HG03097 (cell line): Measurements from ENCODE around the gene TAF13.
"Not testable (repeated sequence)": the region's sequence is repeated elsewhere in the genome, so short reads cannot be mapped to it uniquely, and the experiment has no call there.

Source experiments
- ATAC-seq: cut with Tn5 transposase; IDR thresholded peaks from one replicate; pipeline ENCODE4 v1.9.1; 2021; ENCODE audit not compliant: unreplicated experiment, low FRiP score

Gene TAF13

GRCh38 chr1:109050228-109050995 is 25.4 kb downstream of the TAF13 start:
- no peak for ATAC-seq

- no peak for ATAC-seq
Measured at GRCh38 chr1:109048335-109048734, 27.5 kb downstream of the TAF13 start.

DNA sequence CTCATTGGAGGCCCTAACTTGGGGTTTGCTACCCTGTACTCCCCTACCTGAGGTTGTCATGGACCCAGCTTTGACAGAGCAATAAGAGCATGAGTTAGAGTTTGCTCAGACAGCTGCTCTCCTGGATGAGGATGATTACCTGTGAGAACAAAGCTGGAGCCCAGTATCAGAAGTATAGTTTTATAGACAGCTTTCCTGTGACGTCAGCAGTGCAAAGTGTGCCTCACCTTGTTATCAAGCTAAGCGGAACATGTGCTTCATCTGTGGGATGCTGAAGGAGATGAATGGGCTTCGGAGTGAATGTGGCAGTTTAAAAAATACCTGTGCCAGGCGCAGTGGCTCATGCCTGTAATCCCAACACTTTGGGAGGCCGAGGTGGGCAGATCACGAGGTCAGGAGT is 28.5 kb downstream of the TAF13 start:
- ATAC-seq = no peak

DNA sequence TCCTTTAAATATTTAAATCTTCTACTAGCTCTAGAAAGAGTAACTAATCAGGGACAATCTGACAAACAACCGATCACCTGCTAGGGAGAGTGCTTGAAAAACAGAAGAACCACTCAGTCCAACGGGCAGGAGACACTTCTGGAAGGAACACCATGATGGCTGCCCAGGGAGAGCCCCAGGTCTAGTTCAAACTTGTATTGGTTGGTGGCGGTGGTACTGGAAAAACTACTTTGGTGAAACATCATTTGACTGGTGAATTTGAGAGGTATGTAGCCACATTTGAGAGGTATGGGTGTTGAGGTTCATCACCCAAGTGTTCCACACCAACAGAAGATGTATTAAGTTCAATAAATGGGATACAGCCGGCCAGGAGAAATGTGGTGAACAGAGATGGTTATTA is 29.1 kb downstream of the TAF13 start:
- no peak for ATAC-seq

- no peak for ATAC-seq
Measured at GRCh38 chr1:109045595-109045994, 30.2 kb downstream of the TAF13 start.

- peak; percentile 91 for ATAC-seq
Measured at GRCh38 chr1:109041621-109042468, 34.0 kb downstream of the TAF13 start, which contains the start of gene WDR47. WDR47 (minus strand) TSS chr1:109042102; CDS start chr1:109023512, 18,590 bp downstream.

- ATAC-seq = peak; percentile 32
Measured at GRCh38 chr1:109040989-109041620, 34.7 kb downstream of the TAF13 start.

GRCh38 chr1:109040627-109040988 is 35.2 kb downstream of the TAF13 start:
- no peak for ATAC-seq

GRCh38 chr1:109034382-109034781 is 41.4 kb downstream of the TAF13 start:
- no peak for ATAC-seq

GRCh38 chr1:109029493-109029892 is 46.3 kb downstream of the TAF13 start:
- ATAC-seq = not testable (repeated sequence)

GRCh38 chr1:109027841-109028240 is 48.0 kb downstream of the TAF13 start:
- no peak for ATAC-seq

DNA sequence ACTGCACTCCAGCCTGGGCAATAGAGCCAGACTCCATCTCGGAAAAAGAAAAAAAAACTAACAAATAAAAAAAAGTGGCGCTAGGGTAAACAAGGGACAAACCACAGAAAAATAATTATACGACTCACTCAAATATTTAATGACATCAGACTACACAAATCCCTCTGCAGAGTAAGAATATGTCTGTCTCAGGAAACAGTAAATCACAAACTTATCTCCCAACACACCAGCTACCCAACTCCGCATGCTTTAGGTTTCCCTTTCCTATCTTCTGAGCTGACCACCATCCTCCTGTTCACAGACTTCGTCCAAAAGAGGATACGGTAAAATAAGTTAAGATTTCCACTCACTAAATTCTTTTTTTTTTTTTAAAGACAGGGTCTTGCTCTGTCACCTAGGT is 50.1 kb downstream of the TAF13 start:
- ATAC-seq = no peak

DNA sequence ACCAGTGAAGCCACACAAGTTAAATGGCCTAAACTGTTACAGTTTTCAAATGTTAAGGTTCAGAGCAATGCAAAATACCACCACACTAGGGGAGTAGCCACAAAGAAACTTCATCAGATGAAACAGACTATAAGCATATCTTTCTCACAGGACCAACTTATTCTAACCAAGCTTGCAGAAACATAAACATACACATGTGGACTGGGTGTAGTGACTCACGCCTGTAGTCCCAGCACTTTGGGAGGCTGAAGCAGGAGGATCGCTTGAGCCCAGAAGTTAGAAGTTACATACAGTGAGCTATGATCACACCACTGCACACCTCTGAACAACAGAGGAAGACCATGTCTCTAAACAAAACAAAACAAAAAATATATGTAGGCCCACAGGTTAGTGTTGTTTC is 51.2 kb downstream of the TAF13 start:
- no peak for ATAC-seq

DNA sequence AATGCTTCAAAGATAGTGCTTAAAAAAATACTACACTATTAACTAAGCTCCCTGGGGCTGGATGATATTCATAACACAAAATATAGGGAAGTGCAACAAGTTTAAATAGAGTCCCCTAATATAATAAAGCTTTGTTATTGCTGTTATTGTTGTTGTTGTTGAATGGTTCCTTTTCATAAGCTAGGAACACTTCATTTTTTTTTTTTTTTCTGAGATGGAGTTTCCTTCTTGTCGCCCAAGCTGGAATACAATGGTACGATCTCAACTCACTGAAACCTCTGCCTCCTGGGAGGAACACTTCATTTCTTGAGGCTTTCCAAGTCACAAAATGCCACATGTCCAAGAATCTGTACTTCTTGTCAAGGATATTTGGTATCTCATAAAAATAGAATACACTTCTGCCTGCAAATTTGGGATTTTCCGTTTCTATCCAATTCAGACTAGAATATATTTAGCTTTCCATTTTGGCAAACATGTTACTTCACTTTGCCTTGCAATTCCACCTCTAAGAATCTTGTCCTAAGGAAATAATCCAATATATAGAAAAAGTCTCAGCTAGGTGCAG is 55.0 kb downstream of the TAF13 start:
- no peak for ATAC-seq

DNA sequence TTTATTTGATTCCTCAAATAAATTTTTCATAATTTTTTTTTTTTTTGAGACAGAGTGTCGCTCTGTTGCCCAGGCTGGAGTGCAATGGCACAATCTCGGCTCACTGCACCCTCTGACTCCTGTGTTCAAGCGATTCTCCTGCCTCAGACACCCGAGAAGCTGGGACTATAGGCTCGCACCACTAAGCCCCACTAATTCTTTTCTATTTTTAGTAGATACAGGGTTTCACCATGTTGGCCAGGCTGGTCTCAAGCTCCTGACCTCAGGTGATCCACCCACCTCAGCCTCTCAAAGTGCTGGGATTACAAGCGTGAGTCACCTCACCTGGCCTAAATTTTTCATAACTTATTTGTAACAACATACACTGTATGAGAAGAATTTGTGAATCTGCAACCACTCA is 58.1 kb downstream of the TAF13 start:
- ATAC-seq = not testable (repeated sequence)

DNA sequence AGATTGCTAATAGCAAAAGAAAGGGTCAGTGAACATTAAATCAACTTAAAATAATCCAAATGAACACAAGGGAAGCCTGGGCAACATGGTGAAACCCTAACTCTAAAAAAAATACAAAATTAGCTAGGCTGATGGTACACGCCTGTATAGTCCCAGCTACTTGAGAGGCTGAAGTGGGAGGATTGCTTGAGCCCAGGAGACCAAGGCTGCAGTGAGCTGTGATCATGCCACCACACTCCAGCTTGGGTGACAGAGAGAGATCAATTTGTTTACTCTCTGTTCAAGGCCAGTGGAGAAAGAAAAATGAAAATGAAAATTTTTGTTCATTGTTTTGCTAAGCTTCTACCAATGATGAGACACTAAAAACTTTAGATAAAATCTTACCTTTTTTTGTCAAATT is 58.7 kb downstream of the TAF13 start:
- no peak for ATAC-seq
